GM21515 (cell line): ENCODE results near the gene VSIG10L.

Experiments
- ATAC-seq: cut with Tn5 transposase; IDR thresholded peaks from one replicate; pipeline ENCODE4 v1.9.1; 2021; ENCODE audit not compliant: unreplicated experiment

VSIG10L gene

GRCh38 chr19:51341976-51342580, at the start of gene VSIG10L:
Gene VSIG10L, minus strand, starts transcription at chr19:51342139. Its CDS starts 15 bp downstream, at chr19:51342124.
- ATAC-seq, result no peak

- ATAC-seq, result no peak
Observed at GRCh38 chr19:51391073-51391611, 49.2 kb upstream of the VSIG10L start.

GRCh38 chr19:51389143-51389542, 47.2 kb upstream of the VSIG10L start:
- no peak for ATAC-seq

GRCh38 chr19:51387924-51388389, 46.0 kb upstream of the VSIG10L start, which contains the start of gene LIM2:
Gene LIM2, minus strand, starts transcription at chr19:51387974. Its CDS starts 531 bp downstream, at chr19:51387443.
- no peak for ATAC-seq

GRCh38 chr19:51386882-51387520, 45.1 kb upstream of the VSIG10L start:
- ATAC-seq, result no peak

- no peak for ATAC-seq
Observed at GRCh38 chr19:51382004-51382403, 40.1 kb upstream of the VSIG10L start.

GRCh38 chr19:51380379-51380778, 38.4 kb upstream of the VSIG10L start:
- ATAC-seq, result no peak

- no peak for ATAC-seq
Observed at GRCh38 chr19:51377422-51377821, 35.5 kb upstream of the VSIG10L start.

GRCh38 chr19:51375504-51376221, 33.7 kb upstream of the VSIG10L start:
- no peak for ATAC-seq

- no peak for ATAC-seq
Observed at GRCh38 chr19:51372649-51373504, 30.9 kb upstream of the VSIG10L start, which contains the start of gene NKG7. Gene NKG7, minus strand, starts transcription at chr19:51372654. Its CDS starts 119 bp downstream, at chr19:51372535.

GRCh38 chr19:51372021-51372648, 30.2 kb upstream of the VSIG10L start:
- no peak for ATAC-seq

- no peak for ATAC-seq
Observed at GRCh38 chr19:51371186-51371690, 29.3 kb upstream of the VSIG10L start.

- ATAC-seq, result no peak
Observed at GRCh38 chr19:51370230-51370629, 28.3 kb upstream of the VSIG10L start.

GRCh38 chr19:51368366-51369282, 26.7 kb upstream of the VSIG10L start, which contains the start of gene CLDND2:
Gene CLDND2, minus strand, starts transcription at chr19:51369003. Its CDS starts 426 bp downstream, at chr19:51368577.
- ATAC-seq, result no peak

GRCh38 chr19:51367565-51368365, 25.8 kb upstream of the VSIG10L start:
- ATAC-seq, result peak; percentile 71

GRCh38 chr19:51367255-51367564, 25.3 kb upstream of the VSIG10L start:
- peak; percentile 3 for ATAC-seq

GRCh38 chr19:51366389-51367254, 24.7 kb upstream of the VSIG10L start:
- peak; percentile 41 for ATAC-seq
